Ovary (tissue), 9 donors: ENCODE results near the gene CNNM3. TPM values are rescaled to one million over a fixed set of nuclear protein-coding genes. Genes with fewer than 3 reads are reported as not detected.

ENCODE experiments used
- DNase-seq, 5 donors: peaks; one replicate each; pipeline ENCODE4 v3.0.0-alpha.2; 2019 to 2020
- H3K27ac ChIP-seq, 2 donors: fragments of 200-600 bp; one replicate each; pipeline versions ENCODE4 v1.5.1 to v1.8.0; 2019 to 2022
- H3K27me3 ChIP-seq: fragments of 200-600 bp; one replicate; pipeline ENCODE4 v1.8.0; 2022
- H3K36me3 ChIP-seq: fragments of 200-600 bp; sonication (generic); one replicate; pipeline ENCODE4 v1.5.1; 2019
- H3K4me1 ChIP-seq: one replicate; pipeline ENCODE4 v1.8.1; 2013; ENCODE audit warnings: mild to moderate bottlenecking, moderate library complexity; ENCODE audit not compliant: insufficient read depth
- H3K4me3 ChIP-seq: fragments of 200-600 bp; sonication (generic); one replicate; pipeline ENCODE4 v1.5.1; 2017
- H3K9me3 ChIP-seq, 2 donors: fragments of 200-600 bp in 1 of 2; sonication (generic) in 1 of 2; one replicate each; pipeline versions ENCODE4 v1.5.1 to v1.8.1; 2013 to 2019; ENCODE audit warnings: mild to moderate bottlenecking in 1 of 2, moderate library complexity in 1 of 2
- EP300 ChIP-seq: sonication (generic); formaldehyde crosslinking; IDR thresholded peaks from one replicate; pipeline ENCODE4 v1.6.1; 2017; ENCODE audit warnings: antibody characterized with exemption
- POLR2A ChIP-seq: fragments of 450-650 bp; IDR thresholded peaks from one replicate; pipeline ENCODE4 v1.6.1; 2017; ENCODE audit warnings: antibody characterized with exemption, mild to moderate bottlenecking, moderate library complexity
- WGBS, 3 donors: extraction: QIAGEN DNeasy Blood & Tissue Kit in 1 of 3; methylation state at CpG; one replicate each; pipeline versions ENCODE4 v1.1.5 to v1.1.7; 2013 to 2017; 5-methylcytosine and 5-hydroxymethylcytosine counted together
- intact Hi-C, 4 donors: fragments of 100-400 bp; cut with DNase I; formaldehyde crosslinking; loops; one replicate each; pipeline versions ENCODE4 v1.11.0 to v1.15.1; 2022 to 2023
- microRNA counts: library from miRNA; unstranded; fragments of <30 nt; microRNA quantifications from one replicate; lab custom pipeline; 2016
- microRNA-seq, 3 donors: library from miRNA; unstranded; fragments of <30 nt; microRNA quantifications; one replicate each; pipeline versions ENCODE4 to v1.2.0, GENCODE V29; 2019 to 2020
- polyA plus RNA-seq, 2 donors: library from polyadenylated mRNA; stranded (reverse); fragments of 200-250 nt in 1 of 2; fragments of 350-450 nt in 1 of 2; fragmentation: Illumina TruSeq in 1 of 2; extraction: RNeasy Lipid Tissue Mini Kit (QIAGEN cat#74804) in 1 of 2; gene quantifications; one replicate each; pipeline ENCODE4 v1.2.3, GENCODE V29; 2013 to 2014
- small RNA-seq: library from RNA; depleted of rRNA; stranded (forward); fragments of <200 nt; gene quantifications from one replicate; pipeline ENCODE3, GENCODE V24; 2016
- total RNA-seq, 7 donors: library from RNA; depleted of rRNA in 2 of 7; stranded (reverse); fragments of >200 nt in 2 of 7; fragmentation: NEBNext Ultra II Directional in 3 of 7; extraction: Animal tissue kit (Norgen Biotek cat#: 25700) in 3 of 7; gene quantifications; one replicate each; pipeline versions ENCODE4 v1.1.0 to v1.2.4, GENCODE V29; 2016 to 2023
- TF ChIP-seq, protein P1 (sequence below), 3 donors: fragments of 450-650 bp in 2 of 3; fragments of 200-600 bp in 1 of 3; IDR thresholded peaks; one replicate each; pipeline versions ENCODE4 v1.5.1 to v1.8.0; 2016 to 2022; ENCODE audit warnings: antibody characterized with exemption in 3 of 3, mild to moderate bottlenecking in 1 of 3
- donor health status: DM: no; HTN: no; CAD: no; lungs with moderate emphysema.
- donor health status: DM: no; HTN: no; CAD: no.
- donor health status: Bipolar disorder and iron deficiency.
- donor health status: DM: yes; HTN: yes; CAD: no.
- donor health status: DM: no; HTN: no; CAD: no.
- donor health status: DM: yes; HTN: yes; CAD: no.

Gene CNNM3
- total and polyA plus RNA-seq, 9 donors: 13.0 to 23.1 (median 16.6) TPM

DNA sequence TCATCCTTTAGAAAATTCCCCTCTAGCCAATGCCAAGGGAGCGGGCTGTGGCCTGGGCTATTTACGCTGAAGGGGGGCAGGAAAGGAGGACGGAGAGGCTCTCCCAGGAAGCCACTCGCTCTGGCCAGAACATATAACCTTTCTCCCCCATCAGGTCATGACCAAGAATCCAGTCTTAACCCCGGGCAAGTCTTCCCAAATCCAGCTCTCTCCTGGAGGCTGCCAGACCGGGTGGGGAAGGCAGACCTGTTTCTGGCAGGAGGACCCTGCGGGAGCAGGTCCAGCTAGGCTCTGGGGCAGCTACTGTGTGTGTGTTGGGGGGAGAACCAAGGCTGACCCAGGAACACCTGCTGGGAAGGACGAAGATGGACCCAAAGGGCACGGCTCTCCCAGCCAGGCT lies 67.2 kb downstream of the CNNM3 start:
- no peak for DNase-seq
- TF ChIP-seq, protein P1, sequence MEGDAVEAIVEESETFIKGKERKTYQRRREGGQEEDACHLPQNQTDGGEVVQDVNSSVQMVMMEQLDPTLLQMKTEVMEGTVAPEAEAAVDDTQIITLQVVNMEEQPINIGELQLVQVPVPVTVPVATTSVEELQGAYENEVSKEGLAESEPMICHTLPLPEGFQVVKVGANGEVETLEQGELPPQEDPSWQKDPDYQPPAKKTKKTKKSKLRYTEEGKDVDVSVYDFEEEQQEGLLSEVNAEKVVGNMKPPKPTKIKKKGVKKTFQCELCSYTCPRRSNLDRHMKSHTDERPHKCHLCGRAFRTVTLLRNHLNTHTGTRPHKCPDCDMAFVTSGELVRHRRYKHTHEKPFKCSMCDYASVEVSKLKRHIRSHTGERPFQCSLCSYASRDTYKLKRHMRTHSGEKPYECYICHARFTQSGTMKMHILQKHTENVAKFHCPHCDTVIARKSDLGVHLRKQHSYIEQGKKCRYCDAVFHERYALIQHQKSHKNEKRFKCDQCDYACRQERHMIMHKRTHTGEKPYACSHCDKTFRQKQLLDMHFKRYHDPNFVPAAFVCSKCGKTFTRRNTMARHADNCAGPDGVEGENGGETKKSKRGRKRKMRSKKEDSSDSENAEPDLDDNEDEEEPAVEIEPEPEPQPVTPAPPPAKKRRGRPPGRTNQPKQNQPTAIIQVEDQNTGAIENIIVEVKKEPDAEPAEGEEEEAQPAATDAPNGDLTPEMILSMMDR (IDR thresholded peaks at IDR 0.05): no peak
- TF ChIP-seq POLR2A (no peak), EP300 (no peak)
- Histone ChIP-seq H3K4me3 (no peak overlapping the region), H3K4me1 (peaks cover 6% of the 10 kb centered on the region), H3K27ac (no peak overlapping the region), H3K9me3 (no peaks in the 10 kb centered on the region), H3K27me3 (no peaks in the 10 kb centered on the region), H3K36me3 (no peaks in the 10 kb centered on the region)
- intact Hi-C loops: no loop called here
- WGBS, 3 donors: 73 to 83% (median 76%) methylated on average over 9 of the region's 9 CpGs

MicroRNAs within 50 kb of the gene (microRNA counts, 767-probe panel; counts per million panel counts)
- 530 counts per million, percentile 78 among the panel's probes with 10 or more counts for microRNA hsa-miR-3127-5p (lab: Ali Mortazavi, UCI)

Small RNA genes within 50 kb of the gene (microRNA-seq; reads per million reads assigned to microRNA genes)
- gene MIR3127: 0.18 to 0.79 (median 0.38) reads per million in 3 donors

Small RNA genes within 50 kb of the gene (small RNA-seq; reads per million reads assigned to genes)
- gene MIR3127: 1.00 reads per million, percentile 57 among the genes with 10 or more reads in this experiment

Other genes with a start within 250 kb of the CNNM3 start
- gene KANSL3, start 178.0 kb upstream of the CNNM3 start, total RNA-seq: 10 to 100 TPM; 34.5 to 55.7 (median 48.4) TPM
- gene KANSL3, start 178.0 kb upstream of the CNNM3 start, polyA plus RNA-seq: 10 to 100 TPM; 28.0 to 39.5 TPM
- gene FER1L5, start 173.5 kb upstream of the CNNM3 start, total RNA-seq: under 1 TPM; 0.12 to 0.80 (median 0.34) TPM
- under 1 TPM; 0.08 to 0.23 TPM for gene FER1L5, start 173.5 kb upstream of the CNNM3 start, polyA plus RNA-seq
- 10 to 100 TPM; 14.8 to 29.4 (median 22.5) TPM for gene LMAN2L, start 76.2 kb upstream of the CNNM3 start, total RNA-seq
- gene LMAN2L, start 76.2 kb upstream of the CNNM3 start, polyA plus RNA-seq: 10 to 100 TPM; 23.1 to 41.6 TPM
- 1 to 10 TPM; 3.9 to 8.3 (median 7.0) TPM for gene CNNM4, start 55.4 kb upstream of the CNNM3 start, total RNA-seq
- gene CNNM4, start 55.4 kb upstream of the CNNM3 start, polyA plus RNA-seq: 1 to 10 TPM; 2.7 to 7.1 TPM
- gene ANKRD23, start 27.8 kb downstream of the CNNM3 start, total RNA-seq: 10 to 100 TPM in 4 of 7 donors, 1 to 10 TPM in 3; 5.3 to 14.1 (median 11.5) TPM
- 1 to 10 TPM; 1.4 to 6.4 TPM for gene ANKRD23, start 27.8 kb downstream of the CNNM3 start, polyA plus RNA-seq
- 10 to 100 TPM; 10.3 to 14.7 (median 12.7) TPM for gene ANKRD39, start 41.7 kb downstream of the CNNM3 start, total RNA-seq
- gene ANKRD39, start 41.7 kb downstream of the CNNM3 start, polyA plus RNA-seq: 10 to 100 TPM in 1 of 2 donors, 1 to 10 TPM in 1; 2.6 to 14.1 TPM
- 10 to 100 TPM; 29.4 to 59.2 (median 47.2) TPM for gene SEMA4C, start 53.8 kb downstream of the CNNM3 start, total RNA-seq
- 10 to 100 TPM; 17.3 to 46.9 TPM for gene SEMA4C, start 53.8 kb downstream of the CNNM3 start, polyA plus RNA-seq
- gene FAM178B, start 170.3 kb downstream of the CNNM3 start, total RNA-seq: 1 to 10 TPM in 3 of 7 donors, under 1 TPM in 2, not detected in 2; 0.40 to 6.5 (median 1.3) TPM
- under 1 TPM in 1 of 2 donors, not detected in 1; 0.28 TPM for gene FAM178B, start 170.3 kb downstream of the CNNM3 start, polyA plus RNA-seq